GM12801 (cell line): ENCODE data around the gene KIT.

Experiments
- CTCF ChIP-seq: IDR thresholded peaks from one replicate; pipeline ENCODE4 v1.5.1; 2011; ENCODE audit warnings: control low read depth; ENCODE audit not compliant: insufficient read length; ENCODE audit errors: extremely low read depth

KIT gene

DNA sequence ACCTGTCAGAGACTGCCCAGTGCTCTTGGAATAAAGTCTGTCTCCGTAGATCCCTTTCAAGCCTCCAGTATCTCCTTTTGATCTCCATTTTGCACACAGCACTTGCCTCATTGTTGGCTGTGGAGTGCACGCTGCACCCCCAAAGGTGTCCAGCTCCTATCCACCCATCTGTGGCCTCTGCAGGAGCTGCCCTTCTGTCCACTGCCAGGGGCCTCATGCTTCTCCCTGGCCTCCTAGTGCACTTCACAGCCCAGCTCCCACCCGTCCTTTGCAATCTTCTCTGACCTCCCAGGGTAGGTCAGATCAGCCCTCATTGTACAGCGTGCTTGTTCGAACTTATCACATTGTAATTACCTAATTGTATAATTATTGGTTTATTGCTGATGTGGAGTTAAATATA is 18.9 kb downstream of the KIT start:
- TF ChIP-seq CTCF = no peak

DNA sequence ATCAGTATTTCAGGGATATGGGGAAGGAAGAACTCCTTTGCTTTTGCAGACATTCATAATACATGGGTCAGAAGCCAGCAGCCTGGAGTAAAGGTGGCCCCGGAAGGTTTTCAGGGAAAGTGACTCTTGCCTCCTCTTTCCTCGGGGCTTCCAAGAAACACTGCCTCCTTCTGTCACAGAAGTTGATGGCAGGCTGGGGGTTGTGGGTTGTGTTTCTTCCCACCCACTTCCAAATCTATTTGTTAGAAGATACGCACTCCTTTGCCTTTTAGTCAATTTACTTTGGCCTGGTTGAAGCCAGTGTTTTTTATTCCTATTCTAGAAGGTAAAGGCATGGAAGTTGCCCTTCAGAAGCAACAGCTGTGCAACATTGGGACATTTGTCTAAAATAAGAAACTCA is 19.7 kb downstream of the KIT start:
- TF ChIP-seq CTCF = no peak

DNA sequence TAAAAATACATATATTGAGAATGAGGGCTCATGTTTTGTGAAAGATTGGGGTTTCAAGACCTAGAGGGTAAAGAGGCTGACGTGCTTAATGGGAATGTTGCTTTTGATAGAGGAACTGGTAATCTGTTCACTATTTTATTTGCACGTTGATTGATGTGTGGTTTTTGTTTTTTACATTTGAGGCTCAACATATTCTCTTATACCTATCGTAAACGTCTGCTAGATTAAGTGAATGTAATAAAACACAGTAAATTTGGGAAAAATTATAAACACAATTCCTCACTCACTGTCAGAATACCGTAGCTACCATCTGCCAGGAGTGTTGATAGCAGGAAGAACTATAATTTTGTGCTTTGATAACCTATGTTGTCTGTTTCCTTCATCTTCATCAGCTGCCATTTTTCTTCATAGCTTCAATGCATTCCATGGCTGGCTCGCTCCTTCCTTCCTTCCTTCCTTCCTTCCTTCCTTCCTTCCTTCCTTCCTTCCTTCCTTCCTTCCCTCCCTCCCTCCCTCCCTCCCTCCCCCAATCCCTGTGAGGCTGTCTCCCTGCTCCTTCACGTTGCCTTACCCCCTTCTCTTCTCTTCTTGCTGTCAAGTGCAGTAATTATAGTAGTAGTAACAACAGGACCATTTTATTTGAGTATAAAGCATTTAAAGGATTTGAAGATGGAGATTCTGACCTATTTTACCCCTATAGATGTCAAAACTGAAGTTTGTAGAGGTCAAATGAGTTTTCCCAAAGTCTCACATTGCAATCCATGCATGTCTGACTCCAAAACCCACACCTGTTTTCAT is 20.3 kb downstream of the KIT start:
- TF ChIP-seq CTCF = no peak

GRCh38 chr4:54678826-54679225 is 21.1 kb downstream of the KIT start:
- no peak for TF ChIP-seq CTCF

DNA sequence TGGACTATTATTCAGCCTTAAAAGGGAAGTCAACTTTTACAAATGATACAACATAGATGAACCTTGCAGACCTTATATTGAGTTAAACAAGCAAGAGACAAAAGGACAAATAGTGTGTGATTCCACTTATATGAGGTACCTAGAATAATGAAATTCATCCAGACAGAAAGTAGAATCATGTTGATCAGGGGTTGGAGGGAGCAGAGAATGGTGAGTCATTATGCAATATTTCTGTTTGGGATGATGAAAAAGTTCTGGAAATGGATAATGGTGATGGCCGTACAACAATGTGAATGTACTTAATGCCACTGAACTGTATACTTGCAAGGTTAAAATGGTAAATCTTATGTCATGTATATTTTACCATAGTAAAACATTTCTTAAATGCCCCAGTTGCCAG is 22.1 kb downstream of the KIT start:
- TF ChIP-seq CTCF = no peak

- no peak for TF ChIP-seq CTCF
Measured at GRCh38 chr4:54683616-54684346, 26.0 kb downstream of the KIT start.

- TF ChIP-seq CTCF = no peak
Measured at GRCh38 chr4:54685810-54686209, 28.1 kb downstream of the KIT start.
